ENCODE results near the gene CENPT.

CENPT gene

DNA sequence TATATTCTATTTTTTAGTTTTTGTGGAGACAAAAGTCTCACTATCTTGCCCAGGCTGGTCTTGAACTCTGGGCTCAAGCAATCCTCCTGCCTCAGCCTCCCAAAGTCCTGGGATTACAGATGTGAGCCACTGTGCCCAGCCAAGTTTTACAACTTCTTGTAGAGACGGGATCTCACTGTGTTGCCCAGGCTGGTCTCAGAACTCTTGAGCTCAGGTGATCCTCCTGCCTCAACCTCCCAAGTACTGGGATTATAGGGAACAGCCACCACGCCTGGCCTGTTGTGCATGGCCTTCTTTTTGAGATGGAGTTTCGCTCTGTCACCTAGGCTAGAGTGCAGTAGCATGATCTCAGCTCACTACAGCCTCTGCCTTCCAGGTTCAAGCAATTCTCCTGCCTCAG lies 6.2 kb upstream of the CENPT start:
- no peak for DNase-seq (ENCODE audit: low read depth)
- no peak overlapping the region for H3K4me3 ChIP-seq (ENCODE audit: low read depth, low read length)
- no peak for TF ChIP-seq CTCF (IDR thresholded peaks at IDR 0.05; ENCODE audit: insufficient read depth, low read depth, low read length, missing control alignments)

DNA sequence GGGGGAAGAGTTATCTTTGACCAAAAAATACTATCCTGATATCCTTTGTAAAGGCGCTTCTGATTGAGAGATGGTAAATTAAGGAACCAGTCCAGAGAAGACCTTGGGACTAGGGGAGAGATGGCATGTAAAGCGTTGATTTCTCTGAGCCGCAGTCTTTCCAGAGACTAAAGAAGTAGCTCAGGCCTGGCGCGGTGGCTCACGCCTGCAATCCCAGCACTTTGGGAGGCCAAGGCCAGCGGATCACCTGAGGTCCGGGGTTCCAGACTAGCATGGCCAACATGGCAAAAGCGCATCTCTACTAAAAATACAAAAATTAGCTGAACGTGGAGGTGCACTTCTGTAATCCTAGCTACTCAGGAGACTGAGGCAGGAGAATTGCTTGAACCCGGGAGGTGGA lies 625 bp upstream of the CENPT start:
- no peak for TF ChIP-seq CTCF (IDR thresholded peaks at IDR 0.05; ENCODE audit: insufficient read depth, low read depth, low read length, missing control alignments)
- H3K4me3 ChIP-seq (ENCODE audit: low read depth, low read length): peak overlapping the region; percentile 67
- DNase-seq (ENCODE audit: low read depth): no peak

DNA sequence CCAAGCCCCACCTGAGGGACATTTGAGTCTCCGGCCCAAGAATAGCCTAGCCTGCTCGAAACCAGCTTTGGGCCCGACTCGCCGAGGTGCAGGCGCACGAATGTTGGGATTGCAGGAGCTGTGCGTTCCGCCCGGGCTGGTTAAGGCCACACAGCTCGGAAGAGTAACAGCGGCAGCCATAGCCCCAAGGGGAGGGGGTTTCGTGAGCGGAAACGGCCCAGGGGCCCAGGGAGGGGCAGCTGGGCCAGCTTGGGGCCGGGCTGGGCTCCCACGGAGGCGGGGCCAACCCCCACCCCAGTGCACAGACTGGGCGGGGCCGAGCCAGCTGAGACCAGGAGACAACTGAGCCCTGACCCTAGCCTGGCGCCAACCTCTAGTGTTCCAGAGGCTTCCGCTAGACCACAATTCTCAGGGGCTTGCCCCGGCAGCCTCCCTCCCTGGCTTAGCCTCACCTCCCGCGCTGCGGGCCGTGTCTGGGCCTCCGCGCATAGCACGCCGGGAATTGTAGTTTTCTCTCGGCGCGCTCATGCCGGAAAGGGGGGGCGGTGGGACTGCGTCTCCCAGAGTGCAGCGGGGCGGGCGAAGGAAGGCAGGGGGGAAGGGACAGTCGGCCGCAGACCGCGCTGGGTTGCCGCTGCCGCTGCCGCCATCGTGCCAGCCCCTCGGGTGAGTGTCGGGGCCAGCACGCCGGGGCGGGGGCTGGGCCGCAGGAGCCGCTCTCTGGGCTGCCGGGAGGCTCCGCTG lies 1.0 kb downstream of the CENPT start, which contains the start of gene NUTF2:
TSS of gene NUTF2 (plus strand) at position 614 of the 744 bp plus-strand sequence. CDS start 18,198 bp downstream, outside the sequence.
- DNase-seq (ENCODE audit: low read depth): peak; percentile 97
- H3K4me3 ChIP-seq (ENCODE audit: low read depth, low read length): peak within 1 kb of the TSS; percentile 67
- no peak for TF ChIP-seq CTCF (IDR thresholded peaks at IDR 0.05; ENCODE audit: insufficient read depth, low read depth, low read length, missing control alignments)

GRCh38 chr16:67846063-67846319 lies 1.5 kb downstream of the CENPT start:
- no peak for TF ChIP-seq CTCF (IDR thresholded peaks at IDR 0.05; ENCODE audit: insufficient read depth, low read depth, low read length, missing control alignments)
- no peak for DNase-seq (ENCODE audit: low read depth)

GRCh38 chr16:67845291-67846062 lies 2.0 kb downstream of the CENPT start:
- H3K4me3 ChIP-seq (ENCODE audit: low read depth, low read length): peak overlapping the region; percentile 67
- no peak for TF ChIP-seq CTCF (IDR thresholded peaks at IDR 0.05; ENCODE audit: insufficient read depth, low read depth, low read length, missing control alignments)
- peak; percentile 34 for DNase-seq (ENCODE audit: low read depth)

More at GRCh38 chr16:67846063-67846319, 1.5 kb downstream of the CENPT start:
- H3K4me3 ChIP-seq (ENCODE audit: low read depth, low read length): peak overlapping the region; percentile 67

GRCh38 chr16:67844497-67844896 lies 3.0 kb downstream of the CENPT start:
- 0 out of 2 replicates have a peak overlapping the region, but pooled peaks have one; percentile 72 for H3K4me3 ChIP-seq (ENCODE audit: low read depth, low read length)
- no peak for DNase-seq (ENCODE audit: low read depth)
- TF ChIP-seq CTCF (IDR thresholded peaks at IDR 0.05; ENCODE audit: insufficient read depth, low read depth, low read length, missing control alignments): no peak
